Mesenchymal stem cell (in vitro differentiated cells and primary cell): ENCODE results near the gene CCT8.
A peak's percentile ranks its signal among the peaks of the same experiment; 100 is the strongest.

Experiments used
- DNase-seq: peaks from one replicate; pipeline ENCODE4 v3.0.0-alpha.2; 2013
- H2AFZ ChIP-seq: one replicate; pipeline ENCODE4 v1.6.1; 2013; ENCODE audit warnings: low read depth, mild to moderate bottlenecking, control low read depth, inconsistent platforms, low read length, moderate library complexity
- H2AK5ac ChIP-seq: 2 replicates; pipeline ENCODE4 v1.6.1; 2013; ENCODE audit warnings: low read length, moderate library complexity, mild to moderate bottlenecking, inconsistent platforms; ENCODE audit not compliant: severe bottlenecking
- H2BK120ac ChIP-seq: one replicate; pipeline ENCODE4 v1.6.1; 2013; ENCODE audit warnings: low read depth, mild to moderate bottlenecking, inconsistent platforms, low read length, moderate library complexity
- H2BK12ac ChIP-seq, 2 experiments: one replicate each; pipeline ENCODE4 v1.6.1; 2013; ENCODE audit warnings: inconsistent platforms in 2 of 2, low read length in 2 of 2, mild to moderate bottlenecking in 2 of 2, moderate library complexity in 2 of 2, control low read depth in 1 of 2
- H2BK15ac ChIP-seq: one replicate; pipeline ENCODE4 v1.6.1; 2013; ENCODE audit warnings: mild to moderate bottlenecking, low read depth, inconsistent platforms; ENCODE audit not compliant: poor library complexity, severe bottlenecking
- H2BK5ac ChIP-seq: 2 replicates; pipeline ENCODE4 v1.6.1; 2013; ENCODE audit warnings: low read depth, mild to moderate bottlenecking, low read length, control low read depth, inconsistent platforms; ENCODE audit not compliant: poor library complexity, severe bottlenecking
- H3K14ac ChIP-seq, 2 experiments: one replicate each; pipeline ENCODE4 v1.6.1; 2013; ENCODE audit warnings: inconsistent platforms in 2 of 2, low read length in 2 of 2, control low read depth in 1 of 2, mild to moderate bottlenecking in 1 of 2, moderate library complexity in 1 of 2
- H3K18ac ChIP-seq, 2 experiments: one replicate each; pipeline ENCODE4 v1.6.1; 2013; ENCODE audit warnings: inconsistent platforms in 2 of 2, low read length in 2 of 2, control low read depth in 1 of 2, low read depth in 1 of 2, mild to moderate bottlenecking in 1 of 2
- H3K23ac ChIP-seq, 2 experiments: one replicate each; pipeline ENCODE4 v1.6.1; 2013; ENCODE audit warnings: inconsistent platforms in 2 of 2, low read length in 2 of 2, mild to moderate bottlenecking in 2 of 2, moderate library complexity in 2 of 2, control low read depth in 1 of 2
- H3K27ac ChIP-seq: 2 replicates; pipeline ENCODE4 v1.5.1; 2013; ENCODE audit warnings: mild to moderate bottlenecking, moderate library complexity, low read length, control low read depth, inconsistent platforms; ENCODE audit not compliant: poor library complexity, severe bottlenecking
- H3K27me3 ChIP-seq, 2 experiments: 2 replicates each; pipeline versions ENCODE4 v1.6.1 to v1.7.0; 2013; ENCODE audit warnings: low read length in 2 of 2, mild to moderate bottlenecking in 2 of 2, moderate library complexity in 2 of 2, control low read depth in 1 of 2, inconsistent platforms in 1 of 2; ENCODE audit not compliant: control insufficient read depth in 1 of 2, insufficient read depth in 1 of 2
- H3K36me3 ChIP-seq, 2 experiments: 2 replicates each; pipeline versions ENCODE4 v1.6.1 to v1.7.0; 2013; ENCODE audit warnings: low read length in 2 of 2, control low read depth in 1 of 2, inconsistent platforms in 1 of 2, low read depth in 1 of 2, mild to moderate bottlenecking in 1 of 2; ENCODE audit not compliant: insufficient read depth in 2 of 2, control insufficient read depth in 1 of 2
- H3K4ac ChIP-seq, 2 experiments: one replicate each; pipeline ENCODE4 v1.6.1; 2013; ENCODE audit warnings: inconsistent platforms in 2 of 2, low read length in 2 of 2, mild to moderate bottlenecking in 2 of 2, moderate library complexity in 2 of 2, control low read depth in 1 of 2, low read depth in 1 of 2
- H3K4me1 ChIP-seq: 2 replicates; pipeline ENCODE4 v1.6.1; 2013; ENCODE audit warnings: low read depth, low read length, control low read depth; ENCODE audit not compliant: control insufficient read depth, insufficient read depth
- H3K4me2 ChIP-seq: 2 replicates; pipeline ENCODE4 v1.6.1; 2013; ENCODE audit warnings: low read length, mild to moderate bottlenecking, inconsistent platforms; ENCODE audit not compliant: poor library complexity, severe bottlenecking
- H3K4me3 ChIP-seq, 2 experiments: 2 replicates each; pipeline versions ENCODE4 v1.5.1 to v1.7.0; 2013; ENCODE audit warnings: low read length in 2 of 2, mild to moderate bottlenecking in 2 of 2, control low read depth in 1 of 2, low read depth in 1 of 2; ENCODE audit not compliant: insufficient read depth in 1 of 2
- H3K79me1 ChIP-seq: replicated peaks from 2 replicates; pipeline ENCODE4 v1.6.1; 2013; ENCODE audit warnings: mild to moderate bottlenecking, control low read depth, low read length, inconsistent platforms; ENCODE audit not compliant: poor library complexity, severe bottlenecking
- H3K9ac ChIP-seq: 2 replicates; pipeline ENCODE4 v1.7.0; 2013; ENCODE audit warnings: mild to moderate bottlenecking, low read length, moderate library complexity
- H3K9me3 ChIP-seq: 2 replicates; pipeline ENCODE4 v1.7.0; 2013; ENCODE audit warnings: mild to moderate bottlenecking, low read length; ENCODE audit not compliant: control insufficient read depth
- H4K8ac ChIP-seq: one replicate; pipeline ENCODE4 v1.6.1; 2013; ENCODE audit warnings: inconsistent platforms, mild to moderate bottlenecking, low read length, moderate library complexity
- H4K91ac ChIP-seq: one replicate; pipeline ENCODE4 v1.6.1; 2013; ENCODE audit warnings: mild to moderate bottlenecking, low read length, inconsistent platforms
- WGBS: methylation state at CpG from one replicate; pipeline ENCODE4 v1.1.7; 2013; ENCODE audit warnings: mixed read lengths; 5-methylcytosine and 5-hydroxymethylcytosine counted together

Gene CCT8

GRCh38 chr21:29055080-29055479, 18.4 kb downstream of the CCT8 start:
- Histone ChIP-seq H3K4me3 (no peak overlapping the region), H3K79me1 (peaks cover 2% of the 10 kb centered on the region), H3K27me3 (no peaks in the 10 kb centered on the region), H2BK15ac (no peak overlapping the region), H3K27ac (no peak overlapping the region), H3K18ac (no peak overlapping the region), H2BK120ac (no peak overlapping the region), H3K23ac (no peak overlapping the region), H3K14ac (no peak overlapping the region), H3K36me3 (peaks cover 21 to 91% of the 10 kb centered on the region in 2 experiments), H4K8ac (no peak overlapping the region), H3K4me2 (no peak overlapping the region), H3K4ac (no peak overlapping the region), H2AK5ac (no peak overlapping the region), H2AFZ (no peak overlapping the region), H3K9me3 (no peaks in the 10 kb centered on the region), H3K9ac (no peak overlapping the region), H2BK5ac (no peak overlapping the region), H3K4me1 (no peaks in the 10 kb centered on the region), H4K91ac (no peak overlapping the region), H2BK12ac (no peak overlapping the region)
- no peak for DNase-seq
- 100% methylated on average over 3 of the region's 5 CpGs for WGBS

GRCh38 chr21:29053656-29054055, 19.8 kb downstream of the CCT8 start:
- no peak for DNase-seq
- Histone ChIP-seq H2AFZ (no peak overlapping the region), H3K4me1 (no peaks in the 10 kb centered on the region), H3K4me2 (no peak overlapping the region), H4K8ac (no peak overlapping the region), H3K14ac (no peak overlapping the region), H3K79me1 (no peaks in the 10 kb centered on the region), H2AK5ac (no peak overlapping the region), H3K27me3 (no peaks in the 10 kb centered on the region), H2BK120ac (no peak overlapping the region), H3K36me3 (peaks cover 18 to 91% of the 10 kb centered on the region in 2 experiments), H3K27ac (peak overlapping the region; percentile 58), H2BK12ac (no peak overlapping the region), H4K91ac (no peak overlapping the region), H3K4ac (no peak overlapping the region), H3K23ac (no peak overlapping the region), H3K18ac (no peak overlapping the region), H3K9me3 (no peaks in the 10 kb centered on the region), H2BK15ac (no peak overlapping the region), H3K4me3 (no peak overlapping the region), H2BK5ac (no peak overlapping the region), H3K9ac (no peak overlapping the region)
- WGBS = 66% methylated on average over 4 of the region's 4 CpGs

GRCh38 chr21:29053011-29053553, 20.4 kb downstream of the CCT8 start:
- no peak overlapping the region for H3K9ac ChIP-seq
- H3K4me2 ChIP-seq = no peak overlapping the region
- no peak for DNase-seq
- no peak overlapping the region for H3K4me3 ChIP-seq
- no peak overlapping the region for H2AFZ ChIP-seq
- peaks cover 16 to 93% of the 10 kb centered on the region in 2 experiments for H3K36me3 ChIP-seq
- no peaks in the 10 kb centered on the region for H3K9me3 ChIP-seq
- H3K14ac ChIP-seq = no peak overlapping the region
- H2BK120ac ChIP-seq = no peak overlapping the region
- H3K4me1 ChIP-seq = no peaks in the 10 kb centered on the region
- H2BK12ac ChIP-seq = no peak overlapping the region
- H2BK15ac ChIP-seq = no peak overlapping the region
- H3K27me3 ChIP-seq = no peaks in the 10 kb centered on the region
- H2AK5ac ChIP-seq = peak overlapping the region; percentile 19
- no peak overlapping the region for H3K18ac ChIP-seq
- 90% methylated on average over 5 of the region's 5 CpGs for WGBS
- H3K27ac ChIP-seq = peak overlapping the region; percentile 58
- no peak overlapping the region for H3K4ac ChIP-seq
- H3K79me1 ChIP-seq = no peaks in the 10 kb centered on the region
- H4K91ac ChIP-seq = no peak overlapping the region
- no peak overlapping the region for H4K8ac ChIP-seq
- no peak overlapping the region for H2BK5ac ChIP-seq
- no peak overlapping the region for H3K23ac ChIP-seq

- Histone ChIP-seq H4K8ac (no peak overlapping the region), H4K91ac (no peak overlapping the region), H3K36me3 (peaks cover 16 to 94% of the 10 kb centered on the region in 2 experiments), H3K4ac (no peak overlapping the region), H2BK15ac (no peak overlapping the region), H3K23ac (no peak overlapping the region), H2AFZ (no peak overlapping the region), H3K9me3 (no peaks in the 10 kb centered on the region), H3K79me1 (peaks cover 2% of the 10 kb centered on the region), H3K14ac (no peak overlapping the region), H2AK5ac (no peak overlapping the region), H3K18ac (no peak overlapping the region), H2BK5ac (no peak overlapping the region), H2BK120ac (no peak overlapping the region), H2BK12ac (no peak overlapping the region), H3K9ac (no peak overlapping the region), H3K4me1 (no peaks in the 10 kb centered on the region), H3K4me3 (no peak overlapping the region), H3K27ac (no peak overlapping the region), H3K4me2 (no peak overlapping the region), H3K27me3 (no peaks in the 10 kb centered on the region)
- no peak for DNase-seq
- 99% methylated on average over 5 of the region's 5 CpGs for WGBS
Measured at GRCh38 chr21:29052224-29052623, 21.2 kb downstream of the CCT8 start.
